Kidney (tissue), 14 donors: ENCODE data around the gene CDH11. TPM values are rescaled to one million over a fixed set of nuclear protein-coding genes. Genes with fewer than 3 reads are reported as not detected.
A peak's percentile ranks its signal among the peaks of the same experiment; 100 is the strongest.

Experiments used
- DNase-seq, 5 donors: peaks; one replicate each; pipeline ENCODE4 v3.0.0-alpha.2; 2013 to 2020
- FAIRE-seq: peaks from 2 replicates; lab custom pipeline; 2012; peaks lifted over from hg19 to GRCh38; lab: Jason Lieb, UNC
- H3K27ac ChIP-seq, 2 donors: one replicate each; pipeline ENCODE4 v1.7.0; 2013; ENCODE audit warnings: low read depth in 2 of 2, low read length in 2 of 2, inconsistent platforms in 1 of 2
- H3K27me3 ChIP-seq: one replicate; pipeline ENCODE4 v1.7.1; 2013; ENCODE audit warnings: low read length, inconsistent platforms; ENCODE audit not compliant: control insufficient read depth, insufficient read depth
- H3K36me3 ChIP-seq, 3 donors: one replicate each; pipeline versions ENCODE4 v1.7.0 to v1.7.1; 2013; ENCODE audit warnings: low read length in 3 of 3, control low read depth in 1 of 3, inconsistent platforms in 1 of 3; ENCODE audit not compliant: insufficient read depth in 3 of 3, control insufficient read depth in 2 of 3
- H3K4me1 ChIP-seq, 3 donors: one replicate each; pipeline versions ENCODE4 v1.7.0 to v1.7.1; 2013; ENCODE audit warnings: low read length in 3 of 3, inconsistent platforms in 1 of 3, low read depth in 1 of 3; ENCODE audit not compliant: control insufficient read depth in 2 of 3, insufficient read depth in 2 of 3
- H3K4me3 ChIP-seq, 3 donors: one replicate each; pipeline versions ENCODE4 v1.7.0 to v1.8.1; 2013; ENCODE audit warnings: low read length in 3 of 3, control low read depth in 1 of 3, inconsistent platforms in 1 of 3
- H3K9ac ChIP-seq, 3 donors: one replicate each; pipeline versions ENCODE4 v1.7.0 to v1.7.1; 2013; ENCODE audit warnings: low read length in 3 of 3, control low read depth in 1 of 3, inconsistent platforms in 1 of 3
- H3K9me3 ChIP-seq, 3 donors: one replicate each; pipeline versions ENCODE4 v1.7.0 to v1.7.1; 2013; ENCODE audit warnings: low read length in 3 of 3, control low read depth in 1 of 3, inconsistent platforms in 1 of 3; ENCODE audit not compliant: control insufficient read depth in 2 of 3, insufficient read depth in 1 of 3
- CTCF ChIP-seq: IDR thresholded peaks from 3 replicates; pipeline ENCODE4 v1.5.1; 2012; ENCODE audit warnings: mild to moderate bottlenecking, moderate library complexity, borderline replicate concordance; ENCODE audit not compliant: insufficient read depth; ENCODE audit errors: extremely low read depth
- intact Hi-C: fragments of 100-400 bp; cut with DNase I; formaldehyde crosslinking; loops from one replicate; pipeline ENCODE4 v1.11.1; 2022
- polyA plus RNA-seq: library from polyadenylated mRNA; stranded (reverse); fragments of 350-450 nt; fragmentation: Illumina TruSeq; extraction: RNeasy Lipid Tissue Mini Kit (QIAGEN cat#74804); gene quantifications from one replicate; pipeline ENCODE4 v1.2.3, GENCODE V29; 2014; ENCODE audit warnings: low read depth, low replicate concordance; ENCODE audit not compliant: insufficient read depth
- total RNA-seq: library from RNA; stranded (reverse); fragmentation: NEBNext Ultra II Directional; extraction: Animal tissue kit (Norgen Biotek cat#: 25700); gene quantifications from one replicate; pipeline ENCODE4 v1.2.1, GENCODE V29; 2021
- donor health status: control.
- donor health status: control.
- donor health status: control.
- donor health status: control.
- donor health status: control.
- donor health status: DM: yes; HTN: yes; CAD: no.
- donor health status: Normal renal cell carcinoma (clear cell type).

The CDH11 gene
- total and polyA plus RNA-seq, 2 donors from 2014 or later: 3.0 to 44.9 TPM

- peaks cover 0 to 6% (median 0%) of the 10 kb centered on the region in 3 donors for H3K36me3 ChIP-seq
- no peak for TF ChIP-seq CTCF
- H3K9ac ChIP-seq: no peak overlapping the region
- H3K27ac ChIP-seq: no peak overlapping the region
- no peaks in the 10 kb centered on the region for H3K9me3 ChIP-seq
- no peaks in the 10 kb centered on the region for H3K27me3 ChIP-seq
- FAIRE-seq: no peak
- H3K4me1 ChIP-seq: no peaks in the 10 kb centered on the region
- no peak for DNase-seq
- H3K4me3 ChIP-seq: no peak overlapping the region
- intact Hi-C loops: no loop called here
Measured at GRCh38 chr16:65049679-65050078, 72.2 kb downstream of the CDH11 start.

- H3K9ac ChIP-seq: no peak overlapping the region
- FAIRE-seq (no peak), DNase-seq (peak in 4 of 5 donors; percentile 47 to 83 (median 64))
- H3K27ac ChIP-seq: no peak overlapping the region
- no peaks in the 10 kb centered on the region for H3K9me3 ChIP-seq
- H3K36me3 ChIP-seq: no peaks in the 10 kb centered on the region
- no peaks in the 10 kb centered on the region for H3K4me1 ChIP-seq
- H3K4me3 ChIP-seq: no peak overlapping the region
- intact Hi-C loops: no loop called here
- no peak for TF ChIP-seq CTCF
- no peaks in the 10 kb centered on the region for H3K27me3 ChIP-seq
Measured at GRCh38 chr16:65045961-65046360, 75.9 kb downstream of the CDH11 start.

GRCh38 chr16:65044873-65045272, 77.0 kb downstream of the CDH11 start:
- DNase-seq (peak in 4 of 5 donors; percentile 51 to 72 (median 63)), FAIRE-seq (no peak)
- no peaks in the 10 kb centered on the region for H3K36me3 ChIP-seq
- no peaks in the 10 kb centered on the region for H3K27me3 ChIP-seq
- no peak overlapping the region for H3K27ac ChIP-seq
- no peaks in the 10 kb centered on the region for H3K4me1 ChIP-seq
- no peak for TF ChIP-seq CTCF
- no peak overlapping the region for H3K4me3 ChIP-seq
- intact Hi-C loops: no loop called here
- H3K9me3 ChIP-seq: no peaks in the 10 kb centered on the region
- H3K9ac ChIP-seq: no peak overlapping the region

GRCh38 chr16:65044026-65044425, 77.8 kb downstream of the CDH11 start:
- Histone ChIP-seq H3K27ac (no peak overlapping the region), H3K4me3 (no peak overlapping the region), H3K27me3 (no peaks in the 10 kb centered on the region), H3K9me3 (no peaks in the 10 kb centered on the region), H3K36me3 (no peaks in the 10 kb centered on the region), H3K4me1 (no peaks in the 10 kb centered on the region), H3K9ac (no peak overlapping the region)
- intact Hi-C loops: no loop called here
- FAIRE-seq (no peak), DNase-seq (no peak)
- no peak for TF ChIP-seq CTCF
